Measurements from ENCODE around the gene SCUBE1.

DNA sequence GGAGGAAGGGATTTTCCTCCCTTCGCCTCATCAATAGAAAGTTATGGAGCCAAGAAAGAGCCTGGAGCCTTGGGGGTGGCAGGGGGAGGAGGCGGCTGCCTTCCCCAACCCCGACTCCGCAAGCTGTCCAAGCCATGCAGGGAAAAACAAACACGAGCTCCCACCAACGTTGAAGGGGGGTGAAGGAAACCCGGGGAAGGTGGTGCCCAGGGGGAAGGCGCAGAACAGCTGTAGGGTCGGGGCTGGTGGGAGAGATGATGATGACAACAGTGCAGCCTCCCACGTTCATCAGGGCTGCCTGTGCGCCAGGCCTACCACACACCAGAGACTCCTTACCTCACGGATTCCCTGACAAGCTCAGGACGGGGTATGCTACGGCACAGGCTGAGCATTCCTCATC is 73.5 kb downstream of the SCUBE1 start:
- no peak for TF ChIP-seq ZFP30 (CRISPR knock-in tag; IDR thresholded peaks at IDR 0.05)
- TF ChIP-seq TCF4 (CRISPR knock-in tag; IDR thresholded peaks at IDR 0.05; ENCODE audit: borderline replicate concordance): no peak
- TF ChIP-seq BACH2 (CRISPR knock-in tag; IDR thresholded peaks at IDR 0.05; ENCODE audit: borderline replicate concordance): no peak

Measured in SK-N-SH treated with all-trans-retinoic acid at 6 μM for 48 hours (cell line).